ENCODE data around the gene TPCN2.

GRCh38 chr11:69164824-69165223, 116.1 kb downstream of the TPCN2 start:
- no peak for TF ChIP-seq CTCF (conservative IDR thresholded peaks at IDR 0.05; ENCODE audit: low read depth, low read length)
- TF ChIP-seq POLR2A (IDR thresholded peaks at IDR 0.05; ENCODE audit: low read depth, low read length), result no peak
- no peak for TF ChIP-seq RAD21 (IDR thresholded peaks at IDR 0.05; ENCODE audit: low read length)
- TF ChIP-seq RFX5 (IDR thresholded peaks at IDR 0.05; ENCODE audit: low read depth, low read length), result no peak
- no peak for TF ChIP-seq USF2 (IDR thresholded peaks at IDR 0.05; ENCODE audit: low read depth, low read length)
- TF ChIP-seq RCOR1 (IDR thresholded peaks at IDR 0.05; ENCODE audit: insufficient replicate concordance, low read length), result no peak
- TF ChIP-seq CEBPB (IDR thresholded peaks at IDR 0.05; ENCODE audit: low read depth, low read length), result no peak
- TF ChIP-seq MXI1 (IDR thresholded peaks at IDR 0.05; ENCODE audit: borderline replicate concordance, low read depth, low read length), result no peak
- TF ChIP-seq SMC3 (IDR thresholded peaks at IDR 0.05; ENCODE audit: low read depth, low read length), result no peak

Data from IMR-90 (cell line).